HL-60/S4 (cell line): ENCODE results near the gene PRH2.

Experiments
- in situ Hi-C: fragments of 300-500 bp; cut with MboI; formaldehyde crosslinking; loops from 2 replicates; pipeline ENCODE4 v1.14.3; 2022; ENCODE audit warnings: low sequenced_read_pairs

PRH2 gene

GRCh38 chr12:10928746-10929286, at the start of gene PRH2:
TSS of gene PRH2 (plus strand) at chr12:10929236. CDS start at chr12:10929274, 38 bp downstream.
- in situ Hi-C loops, result no loop called here

GRCh38 chr12:10884086-10884725, 44.8 kb upstream of the PRH2 start, which contains the start of gene PRH1:
TSS of gene PRH1 (minus strand) at chr12:10884255. CDS start at chr12:10884217, 38 bp downstream.
- in situ Hi-C loops, result no loop called here

GRCh38 chr12:10889226-10889625, 39.8 kb upstream of the PRH2 start:
- in situ Hi-C loops, result no loop called here

GRCh38 chr12:10891937-10892336, 37.1 kb upstream of the PRH2 start:
- in situ Hi-C loops, result no loop called here

- in situ Hi-C loops, result no loop called here
Observed at GRCh38 chr12:10896854-10897253, 32.2 kb upstream of the PRH2 start.

GRCh38 chr12:10900530-10900929, 28.5 kb upstream of the PRH2 start:
- in situ Hi-C loops, result no loop called here

GRCh38 chr12:10900972-10901371, 28.1 kb upstream of the PRH2 start:
- in situ Hi-C loops, result no loop called here

GRCh38 chr12:10901427-10901826, 27.6 kb upstream of the PRH2 start:
- in situ Hi-C loops, result no loop called here

- in situ Hi-C loops, result no loop called here
Observed at GRCh38 chr12:10904686-10905085, 24.4 kb upstream of the PRH2 start.

- in situ Hi-C loops, result no loop called here
Observed at GRCh38 chr12:10909462-10909861, 19.6 kb upstream of the PRH2 start, which contains the start of gene TAS2R13. TSS of gene TAS2R13 (minus strand) at chr12:10909562. CDS start at chr12:10909298, 264 bp downstream.

- in situ Hi-C loops, result no loop called here
Observed at GRCh38 chr12:10910380-10910779, 18.7 kb upstream of the PRH2 start.

GRCh38 chr12:10919809-10920208, 9.2 kb upstream of the PRH2 start:
- in situ Hi-C loops, result no loop called here

GRCh38 chr12:10926269-10926668, 2.8 kb upstream of the PRH2 start:
- in situ Hi-C loops, result no loop called here

- in situ Hi-C loops, result no loop called here
Observed at GRCh38 chr12:10936506-10936905, 7.5 kb downstream of the PRH2 start.

GRCh38 chr12:10939163-10939562, 10.1 kb downstream of the PRH2 start, which contains the start of gene TAS2R14:
TSS of gene TAS2R14 (minus strand) at chr12:10939263. CDS start at chr12:10939207, 56 bp downstream.
- in situ Hi-C loops, result no loop called here

- in situ Hi-C loops, result no loop called here
Observed at GRCh38 chr12:10940389-10940788, 11.4 kb downstream of the PRH2 start.

- in situ Hi-C loops, result no loop called here
Observed at GRCh38 chr12:10941369-10941768, 12.3 kb downstream of the PRH2 start.

- in situ Hi-C loops, result no loop called here
Observed at GRCh38 chr12:10941916-10942607, 13.0 kb downstream of the PRH2 start.

- in situ Hi-C loops, result no loop called here
Observed at GRCh38 chr12:10943167-10943566, 14.1 kb downstream of the PRH2 start.

- in situ Hi-C loops, result no loop called here
Observed at GRCh38 chr12:10952645-10953044, 23.6 kb downstream of the PRH2 start.

- in situ Hi-C loops, result no loop called here
Observed at GRCh38 chr12:10956085-10956484, 27.0 kb downstream of the PRH2 start.

- in situ Hi-C loops, result no loop called here
Observed at GRCh38 chr12:10957741-10958140, 28.7 kb downstream of the PRH2 start.
